NCI-H460 (cell line): ENCODE measurements around the gene RRP1B. TPM values are rescaled to one million over a fixed set of nuclear protein-coding genes. Genes with fewer than 3 reads are reported as not detected.
"Not testable (repeated sequence)": the region's sequence is repeated elsewhere in the genome, so short reads cannot be mapped to it uniquely, and the experiment has no call there.

Experiments used
- DNase-seq: peaks from one replicate; pipeline ENCODE4 v3.0.0-alpha.2; 2016; ENCODE audit warnings: low read depth; ENCODE audit errors: extremely low read depth
- total RNA-seq: library from RNA; depleted of rRNA; stranded (reverse); fragments of >200 nt; shearing (Covaris generic); gene quantifications from 2 replicates; pipeline ENCODE4 v1.2.3, GENCODE V29; 2014

RRP1B gene
- total RNA-seq, 1 experiment from 2014 or later: 33.1 TPM

GRCh38 chr21:43696214-43696613 lies 36.9 kb downstream of the RRP1B start:
- no peak for DNase-seq

- DNase-seq: no peak
Measured at GRCh38 chr21:43697758-43698643, 38.6 kb downstream of the RRP1B start.

GRCh38 chr21:43699492-43699777 lies 40.1 kb downstream of the RRP1B start:
- DNase-seq: not testable (repeated sequence)

- DNase-seq: no peak
Measured at GRCh38 chr21:43699933-43700599, 40.7 kb downstream of the RRP1B start.

- DNase-seq: no peak
Measured at GRCh38 chr21:43701936-43702784, 42.8 kb downstream of the RRP1B start.

GRCh38 chr21:43702785-43703034 lies 43.4 kb downstream of the RRP1B start:
- DNase-seq: no peak

GRCh38 chr21:43703035-43703880 lies 43.9 kb downstream of the RRP1B start:
- DNase-seq: no peak

- no peak for DNase-seq
Measured at GRCh38 chr21:43707462-43707861, 48.1 kb downstream of the RRP1B start.

- no peak for DNase-seq
Measured at GRCh38 chr21:43708745-43709381, 49.5 kb downstream of the RRP1B start.

- no peak for DNase-seq
Measured at GRCh38 chr21:43712268-43712942, 53.0 kb downstream of the RRP1B start.

- DNase-seq: not testable (repeated sequence)
Measured at GRCh38 chr21:43713123-43713522, 53.8 kb downstream of the RRP1B start.

GRCh38 chr21:43716376-43717165 lies 57.2 kb downstream of the RRP1B start:
- no peak for DNase-seq

- no peak for DNase-seq
Measured at GRCh38 chr21:43717166-43717853, 58.0 kb downstream of the RRP1B start.

GRCh38 chr21:43717967-43718871 lies 58.9 kb downstream of the RRP1B start:
- no peak for DNase-seq

- DNase-seq: peak; percentile 62
Measured at GRCh38 chr21:43718872-43719747, 59.8 kb downstream of the RRP1B start, which contains the start of gene PDXK. Gene PDXK (plus strand): TSS chr21:43719129. CDS start chr21:43719295, 166 bp downstream.
